SJCRH30 (cell line): ENCODE data around the gene PTRH2. TPM values are rescaled to one million over a fixed set of nuclear protein-coding genes. Genes with fewer than 3 reads are reported as not detected.

Experiments used
- DNase-seq, 2 experiments: peaks; one replicate each; pipeline ENCODE4 v3.0.0-alpha.2; 2015 to 2020
- H3K27ac ChIP-seq: fragments of 250-450 bp; sonication (Bioruptor Pico); 2 replicates; pipeline ENCODE4 v1.5.1; 2020; ENCODE audit warnings: mild to moderate bottlenecking, moderate library complexity
- H3K27me3 ChIP-seq: fragments of 250-450 bp; sonication (Bioruptor Pico); 2 replicates; pipeline ENCODE4 v1.5.1; 2020; ENCODE audit warnings: mild to moderate bottlenecking, moderate library complexity
- H3K36me3 ChIP-seq: fragments of 250-450 bp; sonication (Bioruptor Pico); 2 replicates; pipeline ENCODE4 v1.5.1; 2020; ENCODE audit warnings: mild to moderate bottlenecking, moderate library complexity
- H3K4me1 ChIP-seq: fragments of 250-450 bp; sonication (Bioruptor Pico); 2 replicates; pipeline ENCODE4 v1.5.1; 2020; ENCODE audit warnings: mild to moderate bottlenecking, moderate library complexity
- H3K4me3 ChIP-seq: fragments of 250-450 bp; sonication (Bioruptor Pico); 2 replicates; pipeline ENCODE4 v1.5.1; 2020; ENCODE audit warnings: mild to moderate bottlenecking, moderate library complexity
- H3K9me3 ChIP-seq: fragments of 250-450 bp; sonication (Bioruptor Pico); replicated peaks from 2 replicates; pipeline ENCODE4 v1.5.1; 2020; ENCODE audit warnings: mild to moderate bottlenecking, moderate library complexity
- total RNA-seq: library from RNA; depleted of rRNA; stranded (reverse); fragments of >200 nt; shearing (Covaris generic); gene quantifications from 2 replicates; pipeline ENCODE4 v1.2.3, GENCODE V29; 2014

PTRH2 gene
- total RNA-seq, 1 experiment from 2014 or later: 30.4 TPM

DNA sequence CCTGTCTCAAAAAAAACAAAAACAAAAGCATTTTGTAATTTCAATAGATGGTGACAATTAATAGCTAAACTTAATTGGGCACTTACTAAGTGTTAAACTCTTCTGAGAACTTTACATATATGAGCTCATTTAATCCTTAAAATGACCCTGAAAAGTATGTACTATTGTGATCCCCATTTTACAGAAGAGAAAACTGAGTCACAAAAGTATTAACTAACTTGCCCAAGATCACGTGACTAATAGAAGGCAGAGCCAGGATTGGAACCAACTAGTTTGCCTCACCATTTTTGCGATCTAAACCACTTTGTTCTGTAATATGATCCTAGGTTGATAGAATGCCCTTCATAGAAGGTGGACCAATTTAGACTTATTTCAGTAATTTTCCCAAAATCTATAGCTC lies 26.5 kb upstream of the PTRH2 start:
- no peaks in the 10 kb centered on the region for H3K4me1 ChIP-seq
- peaks cover 5% of the 10 kb centered on the region for H3K36me3 ChIP-seq
- no peaks in the 10 kb centered on the region for H3K9me3 ChIP-seq
- no peak overlapping the region for H3K4me3 ChIP-seq
- H3K27ac ChIP-seq: no peak overlapping the region
- DNase-seq: no peak
- H3K27me3 ChIP-seq: no peaks in the 10 kb centered on the region

DNA sequence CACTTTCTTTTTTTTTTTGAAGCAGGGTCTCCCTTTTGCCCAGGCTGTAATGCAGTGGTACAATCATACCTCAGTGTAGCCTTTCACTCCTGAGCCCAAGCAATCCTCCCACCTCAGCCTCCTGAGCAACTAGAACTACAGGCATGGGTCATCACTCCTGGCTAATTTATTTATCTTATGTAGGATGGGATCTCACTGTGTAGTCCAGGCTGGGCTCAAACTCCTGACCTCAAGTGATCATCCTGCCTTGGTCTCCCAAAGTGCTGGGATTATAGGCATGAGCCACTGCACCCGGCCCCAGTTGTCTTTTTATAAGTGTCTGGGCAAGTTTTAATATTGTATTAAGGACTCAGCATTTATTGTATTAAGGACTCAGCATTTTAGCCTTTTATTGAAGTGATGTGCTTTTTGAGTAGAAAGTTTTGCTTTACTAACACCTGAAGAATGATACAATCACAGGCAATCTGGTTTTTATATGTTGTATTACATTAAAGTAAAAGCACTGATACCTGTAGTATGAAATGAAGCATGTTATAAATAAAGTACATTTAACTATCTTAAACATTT lies 23.1 kb upstream of the PTRH2 start:
- no peak for DNase-seq

DNA sequence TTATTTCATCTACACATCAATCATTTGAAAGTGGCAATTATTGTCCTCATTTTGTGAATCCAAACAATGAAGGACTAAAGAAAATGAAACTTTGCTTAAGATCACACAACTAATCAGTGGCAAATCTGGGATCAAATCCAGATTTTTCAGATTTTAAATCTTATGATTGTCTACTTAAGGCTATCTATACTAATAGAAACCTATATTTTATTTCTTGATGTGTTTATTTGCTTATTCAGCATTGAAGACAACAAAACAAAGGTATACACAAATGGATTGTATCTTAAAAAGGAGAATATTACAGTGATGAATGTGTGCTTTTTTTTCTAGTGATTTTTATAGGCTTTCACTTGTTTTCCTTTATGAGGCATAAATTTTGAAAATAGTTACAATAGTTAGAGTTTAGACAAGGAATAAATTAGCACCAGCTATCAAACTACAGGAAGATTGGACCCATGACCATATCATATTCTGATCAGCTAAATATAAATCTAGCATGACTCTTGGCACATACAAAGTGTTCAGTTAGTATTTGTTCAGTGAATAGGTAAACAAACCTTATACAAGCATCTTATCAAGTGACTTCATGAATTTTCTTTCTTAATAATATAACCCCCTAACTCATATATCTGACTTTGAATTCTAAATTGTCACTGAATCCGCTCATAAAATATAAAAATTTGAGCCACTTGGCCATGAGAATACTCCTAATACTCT lies 20.7 kb upstream of the PTRH2 start:
- Histone ChIP-seq H3K9me3 (no peaks in the 10 kb centered on the region), H3K27ac (no peak overlapping the region), H3K4me3 (no peak overlapping the region), H3K36me3 (no peaks in the 10 kb centered on the region), H3K27me3 (no peaks in the 10 kb centered on the region), H3K4me1 (no peaks in the 10 kb centered on the region)
- no peak for DNase-seq

More for the DNA sequence above, 23.1 kb upstream of the PTRH2 start:
- Histone ChIP-seq H3K4me3 (no peak overlapping the region), H3K4me1 (no peaks in the 10 kb centered on the region), H3K36me3 (peaks cover under 1% of the 10 kb centered on the region; the same call in 1 of the 2 replicates), H3K27me3 (no peaks in the 10 kb centered on the region), H3K9me3 (no peaks in the 10 kb centered on the region), H3K27ac (no peak overlapping the region)

DNA sequence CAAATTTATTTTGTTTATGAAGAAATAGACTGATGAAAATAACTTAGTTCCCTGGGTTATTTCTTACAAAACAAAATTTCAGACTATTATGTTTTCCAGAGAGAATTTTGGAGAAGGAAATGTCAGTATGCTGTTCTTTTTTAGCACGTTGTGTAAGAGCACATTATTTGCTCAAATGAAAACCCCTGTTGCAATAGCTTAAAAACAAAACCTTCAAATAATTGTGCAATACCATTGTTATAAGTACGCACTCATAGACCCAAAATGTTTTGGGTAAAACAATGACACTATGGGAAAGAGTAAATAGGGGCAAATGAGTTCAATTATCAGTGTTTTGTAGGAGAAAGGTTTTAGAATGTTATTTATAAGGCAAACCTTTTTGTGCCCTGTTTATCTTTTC lies 18.5 kb upstream of the PTRH2 start:
- Histone ChIP-seq H3K27me3 (no peaks in the 10 kb centered on the region), H3K4me3 (no peak overlapping the region), H3K27ac (no peak overlapping the region), H3K9me3 (no peaks in the 10 kb centered on the region), H3K4me1 (no peaks in the 10 kb centered on the region), H3K36me3 (no peaks in the 10 kb centered on the region)
- DNase-seq: no peak

DNA sequence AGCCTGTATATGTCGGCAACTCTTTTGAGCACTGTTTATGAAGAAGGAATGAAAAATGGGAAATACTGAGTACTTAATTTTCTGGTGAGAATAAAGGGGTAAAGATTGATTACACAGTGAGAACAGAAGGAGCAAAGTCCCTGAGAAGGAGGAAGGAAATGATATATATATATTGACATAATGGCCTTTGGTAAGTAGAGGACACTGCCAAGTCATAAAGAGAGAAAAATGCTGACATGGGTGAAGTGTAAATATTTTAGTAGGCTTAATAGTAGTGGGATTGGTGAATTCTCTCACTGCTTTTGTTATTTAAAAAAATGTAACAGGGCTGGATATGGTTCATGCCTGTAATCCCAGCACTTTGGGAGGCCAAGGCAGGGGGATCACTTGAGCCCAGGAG lies 16.4 kb upstream of the PTRH2 start:
- no peaks in the 10 kb centered on the region for H3K9me3 ChIP-seq
- H3K36me3 ChIP-seq: no peaks in the 10 kb centered on the region
- no peak for DNase-seq
- no peak overlapping the region for H3K4me3 ChIP-seq
- no peak overlapping the region for H3K27ac ChIP-seq
- no peaks in the 10 kb centered on the region for H3K27me3 ChIP-seq
- peaks cover 15% of the 10 kb centered on the region for H3K4me1 ChIP-seq

DNA sequence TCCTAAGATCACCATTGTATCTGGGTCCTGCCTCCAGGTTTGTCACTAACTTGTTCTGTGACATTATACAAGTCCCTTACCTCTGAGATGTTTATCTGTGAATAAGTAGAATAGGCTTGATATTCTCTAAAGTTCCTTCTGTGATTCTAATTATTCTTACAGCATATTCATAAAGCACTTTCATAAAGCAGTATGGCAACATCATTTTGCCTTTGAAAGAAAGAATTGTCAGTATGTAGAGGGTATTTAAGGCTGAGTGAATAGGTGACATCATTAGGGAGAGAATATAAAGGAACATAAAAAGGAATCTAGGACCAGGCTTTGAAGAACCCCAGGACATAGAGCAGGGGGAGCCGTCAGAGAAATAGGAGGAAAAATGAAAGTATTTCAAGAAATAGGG lies 15.8 kb upstream of the PTRH2 start:
- H3K27ac ChIP-seq: no peak overlapping the region
- no peaks in the 10 kb centered on the region for H3K9me3 ChIP-seq
- peaks cover 15% of the 10 kb centered on the region for H3K4me1 ChIP-seq
- H3K36me3 ChIP-seq: no peaks in the 10 kb centered on the region
- DNase-seq: no peak
- no peak overlapping the region for H3K4me3 ChIP-seq
- H3K27me3 ChIP-seq: no peaks in the 10 kb centered on the region

DNA sequence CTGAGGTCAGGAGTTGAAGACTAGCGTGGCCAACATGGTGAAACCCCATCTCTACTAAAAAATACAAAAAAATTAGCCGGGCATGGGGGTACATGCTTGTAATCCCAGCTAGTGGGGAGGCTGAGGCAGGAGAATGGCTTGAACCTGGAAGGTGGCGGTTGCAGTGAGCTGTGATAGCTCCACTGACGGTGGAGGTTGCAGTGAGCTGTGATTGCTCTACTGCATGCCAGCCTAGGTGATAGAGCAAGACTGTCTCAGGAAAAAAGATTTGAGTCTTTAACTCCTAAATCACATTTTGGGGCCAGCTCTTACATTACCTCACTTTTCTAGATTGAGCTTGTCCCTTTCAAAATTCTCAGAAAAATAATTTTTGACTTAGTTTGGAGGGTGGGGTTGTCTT lies 15.4 kb upstream of the PTRH2 start:
- Histone ChIP-seq H3K4me3 (no peak overlapping the region), H3K27me3 (no peaks in the 10 kb centered on the region), H3K36me3 (no peaks in the 10 kb centered on the region), H3K4me1 (peaks cover 15% of the 10 kb centered on the region), H3K27ac (no peak overlapping the region), H3K9me3 (no peaks in the 10 kb centered on the region)
- no peak for DNase-seq

DNA sequence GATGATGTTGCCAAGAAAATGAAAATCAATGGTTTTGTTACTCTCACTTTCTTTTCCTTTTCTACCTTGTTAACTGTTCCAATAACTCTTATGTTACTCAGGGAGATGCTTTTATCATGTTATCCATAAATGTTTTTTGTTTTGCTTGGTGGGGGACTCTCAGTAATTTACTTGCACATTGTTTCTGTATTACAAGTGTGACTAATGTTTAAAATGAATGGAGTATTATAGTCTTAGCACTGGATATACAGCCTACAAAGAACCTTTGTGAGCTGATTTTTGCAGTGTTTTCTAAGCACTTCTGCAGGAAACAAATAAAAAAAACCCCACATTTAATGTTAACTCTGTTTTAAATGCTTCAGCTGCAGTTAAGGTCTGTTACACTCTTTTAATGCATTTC lies 12.3 kb upstream of the PTRH2 start:
- Histone ChIP-seq H3K27ac (peak overlapping the region; percentile 55), H3K27me3 (no peaks in the 10 kb centered on the region), H3K36me3 (no peaks in the 10 kb centered on the region), H3K4me1 (peaks cover 15% of the 10 kb centered on the region), H3K4me3 (no peak overlapping the region), H3K9me3 (no peaks in the 10 kb centered on the region)
- peak in 1 of 2 experiments; percentile 28 for DNase-seq

DNA sequence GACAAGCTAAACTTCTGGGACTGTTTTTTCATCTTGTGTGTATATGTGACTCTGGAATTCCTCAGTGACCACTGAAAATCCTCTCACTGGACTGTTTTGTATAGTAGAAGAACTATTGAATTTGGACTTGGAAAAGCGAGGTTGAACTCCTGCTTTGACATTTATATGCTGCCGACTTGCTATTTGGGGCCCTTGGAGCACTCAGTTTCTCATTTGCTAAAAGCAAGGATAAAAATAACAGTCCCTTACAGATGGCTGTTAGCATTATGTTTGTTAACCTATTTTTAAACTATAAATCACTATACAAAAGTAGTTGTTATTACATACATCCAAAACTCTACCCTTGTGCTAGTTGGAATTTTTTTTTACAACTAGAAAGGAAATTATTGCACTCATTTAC lies 9.2 kb upstream of the PTRH2 start:
- H3K9me3 ChIP-seq: no peaks in the 10 kb centered on the region
- H3K4me3 ChIP-seq: no peak overlapping the region
- no peaks in the 10 kb centered on the region for H3K36me3 ChIP-seq
- no peaks in the 10 kb centered on the region for H3K27me3 ChIP-seq
- peaks cover 15% of the 10 kb centered on the region for H3K4me1 ChIP-seq
- no peak overlapping the region for H3K27ac ChIP-seq
- no peak for DNase-seq

DNA sequence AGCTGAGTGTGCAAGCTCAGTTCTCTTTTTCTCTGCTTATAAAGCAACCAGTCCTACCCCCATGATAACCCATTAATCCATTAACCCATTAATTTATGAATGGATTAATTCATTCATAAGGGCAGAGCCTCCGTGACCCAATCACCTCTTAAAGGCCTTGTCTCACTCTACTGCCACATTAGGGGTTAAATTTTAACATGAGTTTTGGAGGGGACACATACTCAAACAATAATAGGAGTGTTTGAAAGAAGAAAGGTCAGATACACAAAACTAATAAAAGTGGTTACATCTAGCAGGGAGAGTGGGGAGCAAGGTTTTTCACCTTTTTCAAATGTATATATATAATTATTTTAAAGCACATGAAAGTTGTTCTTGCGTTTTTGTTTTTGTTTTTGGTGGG lies 7.0 kb upstream of the PTRH2 start:
- H3K9me3 ChIP-seq: no peaks in the 10 kb centered on the region
- no peak overlapping the region for H3K4me3 ChIP-seq
- H3K27me3 ChIP-seq: no peaks in the 10 kb centered on the region
- H3K4me1 ChIP-seq: peaks cover 6% of the 10 kb centered on the region
- DNase-seq: no peak
- no peak overlapping the region for H3K27ac ChIP-seq
- no peaks in the 10 kb centered on the region for H3K36me3 ChIP-seq

DNA sequence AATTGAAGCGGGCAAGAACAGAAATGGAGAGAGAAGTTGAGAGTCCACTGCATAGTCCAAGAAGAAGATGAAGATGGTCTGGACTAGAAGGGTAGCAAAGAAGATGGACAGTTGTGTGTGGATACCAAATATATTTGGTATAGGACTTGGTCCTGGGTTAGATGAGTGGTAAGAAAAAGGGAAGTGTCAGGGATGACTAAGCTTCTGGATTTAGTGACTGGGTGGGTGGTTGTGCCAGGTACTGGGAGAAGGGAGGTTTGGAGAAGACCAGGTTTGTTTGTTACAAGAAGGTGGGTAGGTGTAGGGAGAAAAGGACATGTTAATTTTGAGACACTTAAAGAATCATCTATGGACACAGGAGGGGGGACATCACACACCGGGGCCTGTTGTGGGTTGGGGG lies 5.6 kb upstream of the PTRH2 start:
- no peak for DNase-seq
- no peak overlapping the region for H3K27ac ChIP-seq
- H3K36me3 ChIP-seq: no peaks in the 10 kb centered on the region
- H3K27me3 ChIP-seq: no peaks in the 10 kb centered on the region
- peaks cover 7% of the 10 kb centered on the region; the same call in 1 of the 2 replicates for H3K4me1 ChIP-seq
- H3K9me3 ChIP-seq: no peaks in the 10 kb centered on the region
- no peak overlapping the region for H3K4me3 ChIP-seq

DNA sequence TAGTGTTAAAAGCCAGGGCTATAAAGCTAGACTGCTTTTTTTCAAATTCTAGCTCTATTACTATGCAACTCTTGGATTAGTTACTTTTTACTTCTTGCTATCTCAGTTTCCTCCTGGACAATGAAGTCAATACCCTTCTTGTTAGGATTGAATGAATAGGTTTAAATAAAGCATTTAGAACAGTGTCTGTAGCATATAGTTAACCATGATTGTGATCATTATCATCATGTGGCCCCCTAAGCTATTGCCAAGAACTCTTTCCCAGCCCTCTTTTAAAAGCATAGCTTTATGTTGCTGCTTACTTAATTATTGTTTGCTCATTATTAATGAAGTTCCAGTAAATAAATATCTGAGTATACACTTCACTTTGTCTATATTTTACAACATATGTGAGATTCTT lies 4.7 kb upstream of the PTRH2 start:
- no peak for DNase-seq
- Histone ChIP-seq H3K4me1 (peaks cover 7% of the 10 kb centered on the region; the same call in 1 of the 2 replicates), H3K36me3 (no peaks in the 10 kb centered on the region), H3K4me3 (no peak overlapping the region), H3K27me3 (no peaks in the 10 kb centered on the region), H3K27ac (no peak overlapping the region), H3K9me3 (no peaks in the 10 kb centered on the region)

DNA sequence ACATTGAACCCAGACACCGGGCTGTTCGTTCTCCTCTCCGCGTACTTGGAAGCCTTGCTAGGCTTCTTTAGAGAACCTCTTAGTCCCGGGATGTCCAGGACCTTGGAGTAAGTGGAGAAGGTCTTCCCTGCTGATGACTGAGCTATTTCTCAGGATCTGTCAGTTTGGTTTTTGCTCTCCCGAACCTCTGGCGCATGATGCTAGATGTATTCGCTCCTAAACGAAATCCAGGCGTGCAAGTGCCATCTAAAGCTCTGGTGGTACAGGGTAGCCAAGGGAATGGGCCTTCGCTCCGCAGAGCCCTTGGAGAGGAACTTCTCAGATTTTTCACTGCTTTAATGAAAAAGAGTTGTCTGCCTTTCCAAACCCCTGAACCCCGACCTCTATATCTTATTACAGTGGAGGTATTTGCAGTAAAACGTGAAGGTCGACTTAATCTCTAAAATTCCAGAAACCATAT lies 771 bp upstream of the PTRH2 start:
- Histone ChIP-seq H3K4me3 (peak overlapping the region; percentile 76), H3K9me3 (no peaks in the 10 kb centered on the region), H3K36me3 (peaks cover 4% of the 10 kb centered on the region; the same call in 1 of the 2 replicates), H3K27me3 (no peaks in the 10 kb centered on the region), H3K4me1 (peaks cover 7% of the 10 kb centered on the region; the same call in 1 of the 2 replicates), H3K27ac (peak overlapping the region; percentile 90)
- no peak for DNase-seq

DNA sequence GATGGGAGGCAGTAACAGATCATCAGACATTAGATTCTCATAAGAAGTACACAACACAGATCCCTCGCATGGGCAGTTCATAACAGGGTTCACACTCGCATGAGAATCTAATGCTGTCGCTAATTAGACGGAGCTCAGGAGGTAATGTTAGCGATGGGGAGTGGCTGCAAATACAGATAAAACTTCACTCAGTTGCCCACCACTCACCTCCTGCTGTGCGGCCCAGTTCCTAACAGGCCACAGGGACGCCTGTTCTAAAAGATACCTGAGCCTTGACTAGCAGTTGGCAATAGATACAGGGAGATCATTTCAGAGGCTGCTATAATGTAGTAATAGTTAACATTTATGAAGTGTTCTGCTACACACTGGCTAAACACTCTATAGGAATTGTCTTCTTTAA lies 4.9 kb downstream of the PTRH2 start:
- no peaks in the 10 kb centered on the region for H3K27me3 ChIP-seq
- H3K4me3 ChIP-seq: no peak overlapping the region
- H3K36me3 ChIP-seq: peaks cover 42% of the 10 kb centered on the region
- no peaks in the 10 kb centered on the region for H3K9me3 ChIP-seq
- no peaks in the 10 kb centered on the region for H3K4me1 ChIP-seq
- no peak overlapping the region for H3K27ac ChIP-seq
- DNase-seq: no peak

DNA sequence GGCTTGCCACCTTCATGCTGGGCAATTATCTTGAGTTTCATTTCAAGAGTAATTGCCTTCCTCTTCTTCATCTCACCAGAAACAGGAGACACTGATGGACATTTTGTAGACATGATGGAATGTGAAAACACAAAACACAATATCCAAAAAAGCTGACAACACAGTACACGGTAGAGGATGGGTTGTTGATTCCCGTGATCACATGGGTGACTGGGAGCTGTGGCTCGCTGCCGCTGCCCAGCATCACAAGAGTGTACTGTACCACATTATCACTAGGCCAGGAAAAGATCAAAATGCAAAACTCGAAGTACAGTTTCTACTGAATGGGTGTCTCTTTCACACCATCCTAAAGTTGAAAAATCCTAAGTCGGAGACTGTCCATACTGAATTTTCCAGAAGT lies 7.4 kb downstream of the PTRH2 start:
- Histone ChIP-seq H3K27me3 (no peaks in the 10 kb centered on the region), H3K36me3 (peaks cover 66% of the 10 kb centered on the region), H3K9me3 (no peaks in the 10 kb centered on the region), H3K27ac (no peak overlapping the region), H3K4me1 (no peaks in the 10 kb centered on the region), H3K4me3 (no peak overlapping the region)
- DNase-seq: no peak

DNA sequence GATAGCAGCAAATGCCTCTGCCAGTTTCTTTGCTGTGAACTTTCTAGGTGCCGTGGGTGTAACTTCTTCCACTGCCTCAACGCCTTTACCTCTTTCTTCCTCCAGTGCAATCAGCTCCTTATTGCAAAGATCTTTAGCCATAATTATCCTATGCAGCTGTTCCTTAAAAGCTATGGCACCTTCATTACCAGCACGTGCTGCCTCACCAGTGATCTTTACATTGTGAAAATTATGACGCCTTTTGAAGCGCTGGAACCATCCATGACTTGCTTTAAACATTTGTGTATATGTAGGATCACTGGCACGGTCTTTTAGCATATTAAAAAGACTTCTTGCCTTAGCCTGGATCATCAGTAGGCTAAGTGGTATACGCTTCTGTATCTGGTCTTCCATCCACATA lies 8.0 kb downstream of the PTRH2 start:
- Histone ChIP-seq H3K4me1 (no peaks in the 10 kb centered on the region), H3K9me3 (no peaks in the 10 kb centered on the region), H3K4me3 (no peak overlapping the region), H3K27me3 (no peaks in the 10 kb centered on the region), H3K27ac (no peak overlapping the region), H3K36me3 (peaks cover 69% of the 10 kb centered on the region)
- no peak for DNase-seq
